Ecto neural progenitor cell (in vitro differentiated cells): Measurements from ENCODE around the gene MESP2.
"Not testable (repeated sequence)": the region's sequence is repeated elsewhere in the genome, so short reads cannot be mapped to it uniquely, and the experiment has no call there.

Experiments
- DNase-seq: peaks from one replicate; pipeline ENCODE4 v3.0.0-alpha.2; 2018; ENCODE audit warnings: low spot score

MESP2 gene

GRCh38 chr15:89781891-89782618 is 5.9 kb downstream of the MESP2 start:
- no peak for DNase-seq

- DNase-seq, result not testable (repeated sequence)
Measured at GRCh38 chr15:89782619-89782950, 6.5 kb downstream of the MESP2 start.

- no peak for DNase-seq
Measured at GRCh38 chr15:89783111-89783860, 7.2 kb downstream of the MESP2 start.

- DNase-seq, result no peak
Measured at GRCh38 chr15:89783861-89784685, 7.9 kb downstream of the MESP2 start.

- no peak for DNase-seq
Measured at GRCh38 chr15:89784686-89784960, 8.5 kb downstream of the MESP2 start.

GRCh38 chr15:89785064-89785773 is 9.1 kb downstream of the MESP2 start:
- DNase-seq, result no peak

- no peak for DNase-seq
Measured at GRCh38 chr15:89785774-89786140, 9.6 kb downstream of the MESP2 start.

GRCh38 chr15:89787944-89788343 is 11.8 kb downstream of the MESP2 start:
- DNase-seq, result no peak

- not testable (repeated sequence) for DNase-seq
Measured at GRCh38 chr15:89788585-89788984, 12.5 kb downstream of the MESP2 start.

GRCh38 chr15:89790206-89790605 is 14.1 kb downstream of the MESP2 start:
- no peak for DNase-seq

- no peak for DNase-seq
Measured at GRCh38 chr15:89790661-89791060, 14.5 kb downstream of the MESP2 start.

GRCh38 chr15:89792106-89792805 is 16.1 kb downstream of the MESP2 start:
- DNase-seq, result peak; percentile 33

GRCh38 chr15:89794627-89795241 is 18.6 kb downstream of the MESP2 start:
- no peak for DNase-seq

GRCh38 chr15:89795996-89796395 is 19.9 kb downstream of the MESP2 start:
- no peak for DNase-seq

GRCh38 chr15:89797678-89798201 is 21.6 kb downstream of the MESP2 start:
- no peak for DNase-seq

- no peak for DNase-seq
Measured at GRCh38 chr15:89799011-89799911, 23.1 kb downstream of the MESP2 start.

GRCh38 chr15:89799918-89800498 is 23.9 kb downstream of the MESP2 start:
- DNase-seq, result no peak

GRCh38 chr15:89801471-89802195 is 25.5 kb downstream of the MESP2 start:
- peak; percentile 39 for DNase-seq
